NCI-H1092 (cell line): ENCODE measurements around the gene FAM32A.

Experiments
- DNase-seq: peaks from one replicate; lab custom pipeline; 2025; lab: John Stamatoyannopoulos, UW

The FAM32A gene

GRCh38 chr19:16202320-16203255 lies 17.4 kb downstream of the FAM32A start:
- no peak for DNase-seq

- DNase-seq, result no peak
These were observed 18.2 kb downstream of the FAM32A start for GRCh38 chr19:16203256-16204004.

GRCh38 chr19:16204005-16204294 lies 18.7 kb downstream of the FAM32A start:
- DNase-seq, result no peak

GRCh38 chr19:16205205-16206045 lies 20.2 kb downstream of the FAM32A start:
- no peak for DNase-seq

GRCh38 chr19:16206046-16206605 lies 20.9 kb downstream of the FAM32A start:
- DNase-seq, result no peak

GRCh38 chr19:16206637-16207036 lies 21.4 kb downstream of the FAM32A start:
- no peak for DNase-seq

- DNase-seq, result no peak
These were observed 21.9 kb downstream of the FAM32A start for GRCh38 chr19:16207063-16207462.

- no peak for DNase-seq
These were observed 22.3 kb downstream of the FAM32A start for GRCh38 chr19:16207490-16208025.

- DNase-seq, result no peak
These were observed 23.0 kb downstream of the FAM32A start for GRCh38 chr19:16208064-16208759.

GRCh38 chr19:16208847-16209665 lies 23.8 kb downstream of the FAM32A start:
- DNase-seq, result no peak

- no peak for DNase-seq
These were observed 25.0 kb downstream of the FAM32A start for GRCh38 chr19:16210168-16210567.

- DNase-seq, result no peak
These were observed 27.9 kb downstream of the FAM32A start for GRCh38 chr19:16213076-16213475.

- DNase-seq, result peak; percentile 56
These were observed 31.8 kb downstream of the FAM32A start for GRCh38 chr19:16216744-16217670.

GRCh38 chr19:16217716-16218451 lies 32.7 kb downstream of the FAM32A start:
- no peak for DNase-seq

GRCh38 chr19:16218851-16219250 lies 33.6 kb downstream of the FAM32A start:
- DNase-seq, result no peak

GRCh38 chr19:16222806-16223205 lies 37.6 kb downstream of the FAM32A start:
- DNase-seq, result no peak

- no peak for DNase-seq
These were observed 38.5 kb downstream of the FAM32A start for GRCh38 chr19:16223746-16224145.

- DNase-seq, result no peak
These were observed 39.3 kb downstream of the FAM32A start for GRCh38 chr19:16224293-16225045.
